Measurements from ENCODE around the gene DDX54. TPM values are rescaled to one million over a fixed set of nuclear protein-coding genes. Genes with fewer than 3 reads are reported as not detected.

Gene DDX54
- total RNA-seq, 1 donor from 2014 or later, result 66.7 TPM

GRCh38 chr12:113181975-113182374, 3.3 kb downstream of the DDX54 start:
- Mint-ChIP-seq H3K4me1 (peaks cover 10% of the 10 kb centered on the region), H3K9me3 (peaks cover 7% of the 10 kb centered on the region), H3K27me3 (ENCODE audit: low read depth) (no peaks in the 10 kb centered on the region), H3K27ac (no peak overlapping the region), H3K36me3 (peaks cover 43% of the 10 kb centered on the region), H3K4me3 (no peak overlapping the region)
- TF ChIP-seq, protein P1, sequence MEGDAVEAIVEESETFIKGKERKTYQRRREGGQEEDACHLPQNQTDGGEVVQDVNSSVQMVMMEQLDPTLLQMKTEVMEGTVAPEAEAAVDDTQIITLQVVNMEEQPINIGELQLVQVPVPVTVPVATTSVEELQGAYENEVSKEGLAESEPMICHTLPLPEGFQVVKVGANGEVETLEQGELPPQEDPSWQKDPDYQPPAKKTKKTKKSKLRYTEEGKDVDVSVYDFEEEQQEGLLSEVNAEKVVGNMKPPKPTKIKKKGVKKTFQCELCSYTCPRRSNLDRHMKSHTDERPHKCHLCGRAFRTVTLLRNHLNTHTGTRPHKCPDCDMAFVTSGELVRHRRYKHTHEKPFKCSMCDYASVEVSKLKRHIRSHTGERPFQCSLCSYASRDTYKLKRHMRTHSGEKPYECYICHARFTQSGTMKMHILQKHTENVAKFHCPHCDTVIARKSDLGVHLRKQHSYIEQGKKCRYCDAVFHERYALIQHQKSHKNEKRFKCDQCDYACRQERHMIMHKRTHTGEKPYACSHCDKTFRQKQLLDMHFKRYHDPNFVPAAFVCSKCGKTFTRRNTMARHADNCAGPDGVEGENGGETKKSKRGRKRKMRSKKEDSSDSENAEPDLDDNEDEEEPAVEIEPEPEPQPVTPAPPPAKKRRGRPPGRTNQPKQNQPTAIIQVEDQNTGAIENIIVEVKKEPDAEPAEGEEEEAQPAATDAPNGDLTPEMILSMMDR (IDR thresholded peaks at IDR 0.05; ENCODE audit: unreplicated experiment), result no peak
- no peak for DNase-seq (ENCODE audit: low spot score in 2 of 2, unreplicated experiment in 2 of 2)

- TF ChIP-seq, protein P1 (IDR thresholded peaks at IDR 0.05; ENCODE audit: unreplicated experiment), result no peak
- no peak for DNase-seq (ENCODE audit: low spot score in 2 of 2, unreplicated experiment in 2 of 2)
- no peak overlapping the region for H3K27ac Mint-ChIP-seq
- no peak overlapping the region for H3K4me3 Mint-ChIP-seq
- peaks cover 8% of the 10 kb centered on the region for H3K9me3 Mint-ChIP-seq
- no peaks in the 10 kb centered on the region for H3K27me3 Mint-ChIP-seq (ENCODE audit: low read depth)
- peaks cover 51% of the 10 kb centered on the region for H3K36me3 Mint-ChIP-seq
- no peaks in the 10 kb centered on the region for H3K4me1 Mint-ChIP-seq
Observed at GRCh38 chr12:113180333-113180732, 4.9 kb downstream of the DDX54 start.

DNA sequence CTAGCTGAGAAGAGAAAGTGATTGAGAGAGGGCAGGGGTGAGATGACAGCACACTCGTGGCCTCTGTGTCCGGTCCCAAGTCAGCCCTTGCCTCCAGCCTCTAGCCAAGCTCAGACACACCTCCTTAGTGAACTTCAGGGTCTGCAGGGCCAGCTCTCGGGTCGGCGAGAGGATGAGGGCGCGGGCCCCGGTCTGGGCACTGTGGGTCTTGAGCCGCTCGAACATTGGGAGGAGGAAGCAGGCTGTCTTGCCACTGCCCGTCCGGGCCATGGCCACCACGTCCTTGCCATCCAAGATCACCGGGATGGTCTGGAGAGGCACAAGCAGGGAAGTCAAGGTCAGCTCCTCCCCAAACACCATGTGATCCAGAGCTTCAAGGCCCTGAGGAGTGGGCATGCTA, 6.3 kb downstream of the DDX54 start:
- Mint-ChIP-seq H3K4me3 (no peak overlapping the region), H3K27ac (no peak overlapping the region)

DNA sequence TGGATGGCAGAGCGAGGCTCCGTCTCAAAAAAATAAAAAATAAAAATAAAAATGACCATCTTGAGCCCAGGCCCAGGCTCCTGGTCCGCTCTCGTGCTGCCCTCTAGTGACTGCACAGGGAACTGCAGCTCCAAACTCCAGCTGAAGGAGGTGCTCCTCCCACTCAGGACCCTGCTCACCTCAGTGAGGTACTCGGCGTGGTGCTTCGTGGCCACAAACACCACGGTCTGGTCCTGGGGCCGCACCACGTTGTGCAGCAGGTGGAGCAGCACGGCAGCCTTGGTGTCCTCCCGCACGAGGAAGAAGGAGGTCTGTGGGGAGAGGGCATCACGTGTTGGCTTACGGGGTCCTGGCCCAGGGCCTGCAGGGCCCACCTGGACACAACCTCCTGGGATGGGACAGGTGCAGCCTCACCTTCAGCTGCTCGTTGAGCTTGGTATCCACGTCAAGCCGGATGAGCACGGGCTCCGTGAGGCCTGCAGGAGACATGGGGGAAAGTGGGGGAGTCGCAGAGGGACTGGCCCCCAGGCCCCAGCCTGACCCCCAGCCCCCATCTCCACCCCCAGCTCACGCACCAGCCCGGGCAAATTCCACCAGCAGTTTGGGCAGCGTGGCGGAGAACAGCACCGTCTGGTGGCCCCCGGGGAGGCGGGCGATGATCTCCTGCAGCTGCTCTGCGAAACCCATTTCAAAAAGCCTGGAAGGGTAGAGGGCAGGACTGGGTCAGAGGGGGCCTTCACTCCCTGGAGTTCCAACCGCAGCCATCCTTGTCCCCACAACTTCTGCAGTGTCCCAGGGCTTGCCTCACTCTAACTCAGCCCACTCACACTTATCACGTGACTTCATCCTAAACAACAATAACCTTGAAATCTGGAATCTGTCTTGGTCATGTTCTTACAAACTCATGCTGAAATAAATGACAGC, 10.6 kb downstream of the DDX54 start:
- Mint-ChIP-seq H3K4me1 (no peaks in the 10 kb centered on the region), H3K27me3 (ENCODE audit: low read depth) (no peaks in the 10 kb centered on the region), H3K9me3 (peaks cover 8% of the 10 kb centered on the region), H3K27ac (peak overlapping the region; percentile 87), H3K36me3 (peaks cover 67% of the 10 kb centered on the region), H3K4me3 (no peak overlapping the region)
- TF ChIP-seq, protein P1 (IDR thresholded peaks at IDR 0.05; ENCODE audit: unreplicated experiment), result peak; percentile 98
- DNase-seq (ENCODE audit: low spot score in 2 of 2, unreplicated experiment in 2 of 2), result peak; percentile 63 to 92

More for the DNA sequence above, 6.3 kb downstream of the DDX54 start:
- no peak for DNase-seq (ENCODE audit: low spot score in 2 of 2, unreplicated experiment in 2 of 2)
- H3K9me3 Mint-ChIP-seq, result peaks cover 8% of the 10 kb centered on the region
- peaks cover 56% of the 10 kb centered on the region for H3K36me3 Mint-ChIP-seq
- no peaks in the 10 kb centered on the region for H3K27me3 Mint-ChIP-seq (ENCODE audit: low read depth)
- no peaks in the 10 kb centered on the region for H3K4me1 Mint-ChIP-seq
- TF ChIP-seq, protein P1 (IDR thresholded peaks at IDR 0.05; ENCODE audit: unreplicated experiment), result no peak

DNA sequence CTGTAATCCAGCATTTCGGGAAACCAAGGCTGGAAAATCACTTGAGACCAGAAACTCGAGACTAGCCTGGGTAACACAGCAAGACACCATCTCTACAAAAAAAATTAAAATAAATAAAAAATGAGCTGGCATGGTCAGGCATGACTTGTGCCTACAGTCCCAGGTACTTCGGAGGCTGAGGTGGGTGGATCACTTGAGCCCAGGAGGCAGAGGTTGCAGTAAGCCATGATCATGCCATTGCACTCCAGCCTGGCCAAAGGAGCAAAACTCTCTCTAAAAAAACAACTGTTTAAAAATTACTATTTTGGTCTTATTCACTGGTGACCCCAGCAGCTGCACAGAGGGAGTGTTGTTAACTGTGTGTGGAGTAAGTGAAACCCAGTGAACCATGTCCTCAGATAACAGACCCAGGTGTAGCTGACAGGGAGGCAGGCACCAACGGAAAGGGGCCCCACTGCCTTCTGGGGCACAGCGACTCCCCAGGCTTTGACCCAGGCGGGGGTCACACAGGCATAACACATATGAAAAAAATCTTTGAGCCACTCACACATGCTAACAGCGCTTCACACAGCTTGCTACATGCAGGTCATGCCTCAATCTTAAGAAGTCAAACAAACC, 12.1 kb downstream of the DDX54 start:
- TF ChIP-seq, protein P1 (IDR thresholded peaks at IDR 0.05; ENCODE audit: unreplicated experiment), result no peak
- H3K4me1 Mint-ChIP-seq, result no peaks in the 10 kb centered on the region
- H3K4me3 Mint-ChIP-seq, result no peak overlapping the region
- H3K9me3 Mint-ChIP-seq, result peaks cover 8% of the 10 kb centered on the region
- H3K27ac Mint-ChIP-seq, result no peak overlapping the region
- peaks cover 54% of the 10 kb centered on the region for H3K36me3 Mint-ChIP-seq
- DNase-seq (ENCODE audit: low spot score in 2 of 2, unreplicated experiment in 2 of 2), result no peak
- no peaks in the 10 kb centered on the region for H3K27me3 Mint-ChIP-seq (ENCODE audit: low read depth)

Measured in mesothelial cell of epicardium (in vitro differentiated cells).